ENCODE data around the gene KRT31. TPM values are rescaled to one million over a fixed set of nuclear protein-coding genes. Genes with fewer than 3 reads are reported as not detected.

The KRT31 gene
- total and polyA plus RNA-seq, 2 donors (not counting 1 experiment from before 2014, with no cell fraction given) = not detected

GRCh38 chr17:41394254-41394996 is 3.0 kb downstream of the KRT31 start:
- no peaks in the 10 kb centered on the region for H3K9me3 Mint-ChIP-seq (ENCODE audit: insufficient read depth)
- no peak overlapping the region for H3K27ac Mint-ChIP-seq
- POLR2A ChIA-PET = no interaction called here
- intact Hi-C loops (cut with micrococcal nuclease) = no loop called here
- Histone ChIP-seq H3K4me2 (replicated peaks; ENCODE audit: low read depth, low read length, poor library complexity, severe bottlenecking) (no peak overlapping the region), H3K4me3 (ENCODE audit: control extremely low read depth in 1 of 5, extremely low read depth in 1 of 5, insufficient read depth in 1 of 5, low read depth in 2 of 5, low read length in 4 of 5) (no peak overlapping the region), H3K79me2 (ENCODE audit: control insufficient read depth, insufficient read depth, low read length) (no peaks in the 10 kb centered on the region), H3K36me3 (replicated peaks in 1 of 2; ENCODE audit: control extremely low read depth in 1 of 2, control insufficient read depth in 1 of 2, extremely low read depth in 1 of 2, insufficient read depth in 2 of 2, low read length in 1 of 2) (no peaks in the 10 kb centered on the region), H3K27me3 (replicated peaks in 1 of 4; ENCODE audit: control extremely low read depth in 1 of 4, control insufficient read depth in 3 of 4, insufficient read depth in 4 of 4, low read length in 3 of 4) (peaks cover 0 to 7% (median 1%) of the 10 kb centered on the region in 4 experiments), H3K9me3 (ENCODE audit: control extremely low read depth in 1 of 3, control insufficient read depth in 2 of 3, insufficient read depth in 1 of 3, low read length in 2 of 3) (no peaks in the 10 kb centered on the region), H2AFZ (ENCODE audit: insufficient read depth, low read depth, low read length, poor library complexity, severe bottlenecking) (no peak overlapping the region), H4K20me1 (ENCODE audit: control insufficient read depth, insufficient read depth, low read length, poor library complexity, severe bottlenecking) (no peaks in the 10 kb centered on the region), H3K4me1 (ENCODE audit: control insufficient read depth in 2 of 2, insufficient read depth in 2 of 2, low read length in 2 of 2) (no peaks in the 10 kb centered on the region), H3K27ac (ENCODE audit: low read length in 2 of 2) (no peak overlapping the region), H3K9ac (ENCODE audit: low read length) (no peak overlapping the region)
- TF ChIP-seq CTCF (IDR thresholded peaks at IDR 0.05) = no peak
- CTCF ChIA-PET = no interaction called here
- no peak for DNase-seq
- ATAC-seq (ENCODE audit: low read depth) = no peak
- peaks cover 55% of the 10 kb centered on the region for H3K27me3 Mint-ChIP-seq
- H3K4me3 Mint-ChIP-seq = no peak overlapping the region
- no peaks in the 10 kb centered on the region for H3K4me1 Mint-ChIP-seq
- WGBS (ENCODE audit: insufficient coverage) = 89% methylated on average over 10 of the region's 10 CpGs

- no peak overlapping the region for H3K9ac ChIP-seq (ENCODE audit: low read length)
- ATAC-seq (ENCODE audit: low read depth) (no peak), DNase-seq (no peak)
- H2AFZ ChIP-seq (ENCODE audit: insufficient read depth, low read depth, low read length, poor library complexity, severe bottlenecking) = no peak overlapping the region
- Mint-ChIP-seq H3K27me3 (peaks cover 51% of the 10 kb centered on the region), H3K27ac (no peak overlapping the region), H3K4me1 (no peaks in the 10 kb centered on the region), H3K4me3 (no peak overlapping the region), H3K9me3 (ENCODE audit: insufficient read depth) (no peaks in the 10 kb centered on the region)
- TF ChIP-seq EZH2 (IDR thresholded peaks at IDR 0.05; ENCODE audit: borderline replicate concordance, insufficient read depth, low read depth, low read length, poor library complexity, severe bottlenecking) = no peak
- TF ChIP-seq CTCF (IDR thresholded peaks at IDR 0.05) = no peak
- CTCF ChIA-PET = no interaction called here
- no peak overlapping the region for H3K4me2 ChIP-seq (replicated peaks; ENCODE audit: low read depth, low read length, poor library complexity, severe bottlenecking)
- 93% methylated on average over 10 of the region's 10 CpGs for WGBS (ENCODE audit: insufficient coverage)
- no peak overlapping the region for H3K4me3 ChIP-seq (ENCODE audit: control extremely low read depth in 1 of 5, extremely low read depth in 1 of 5, insufficient read depth in 1 of 5, low read depth in 2 of 5, low read length in 4 of 5)
- no peaks in the 10 kb centered on the region for H4K20me1 ChIP-seq (ENCODE audit: control insufficient read depth, insufficient read depth, low read length, poor library complexity, severe bottlenecking)
- no peak overlapping the region for H3K27ac ChIP-seq (ENCODE audit: low read length in 2 of 2)
- H3K36me3 ChIP-seq (replicated peaks in 1 of 2; ENCODE audit: control extremely low read depth in 1 of 2, control insufficient read depth in 1 of 2, extremely low read depth in 1 of 2, insufficient read depth in 2 of 2, low read length in 1 of 2) = no peaks in the 10 kb centered on the region
- H3K9me3 ChIP-seq (ENCODE audit: control extremely low read depth in 1 of 3, control insufficient read depth in 2 of 3, insufficient read depth in 1 of 3, low read length in 2 of 3) = no peaks in the 10 kb centered on the region
- H3K79me2 ChIP-seq (ENCODE audit: control insufficient read depth, insufficient read depth, low read length) = no peaks in the 10 kb centered on the region
- POLR2A ChIA-PET = no interaction called here
- intact Hi-C loops (cut with micrococcal nuclease) = no loop called here
- H3K4me1 ChIP-seq (ENCODE audit: control insufficient read depth in 2 of 2, insufficient read depth in 2 of 2, low read length in 2 of 2) = no peaks in the 10 kb centered on the region
- peaks cover 0 to 7% (median 1%) of the 10 kb centered on the region in 4 experiments for H3K27me3 ChIP-seq (replicated peaks in 1 of 4; ENCODE audit: control extremely low read depth in 1 of 4, control insufficient read depth in 3 of 4, insufficient read depth in 4 of 4, low read length in 3 of 4)
Measured at GRCh38 chr17:41393826-41394225, 3.6 kb downstream of the KRT31 start.

Measured in B cell (primary cell).